Measurements from ENCODE around the gene SPIRE1. TPM values are rescaled to one million over a fixed set of nuclear protein-coding genes. Genes with fewer than 3 reads are reported as not detected.

SPIRE1 gene
- 26.0 and 31.0 TPM in 2 replicates for total RNA-seq

GRCh38 chr18:12657684-12658425 lies at the start of gene SPIRE1:
TSS of gene SPIRE1 (minus strand) at chr18:12658107. CDS start at chr18:12657866, 241 bp downstream.

GRCh38 chr18:12702221-12703095 lies 44.6 kb upstream of the SPIRE1 start, which contains the start of the genes CEP76 and PSMG2:
TSS of gene CEP76 (minus strand) at chr18:12702723. CDS start at chr18:12702548, 175 bp downstream.
TSS of gene PSMG2 (plus strand) at chr18:12703042. CDS start at chr18:12703108, 66 bp downstream.

Other genes starting within 250 kb of the SPIRE1 start
- 14.3 and 14.9 TPM in 2 replicates for gene CEP76, start 44.6 kb upstream of the SPIRE1 start, total RNA-seq
- gene PSMG2, start 44.9 kb upstream of the SPIRE1 start, total RNA-seq = 82.2 and 85.1 TPM in 2 replicates
- gene PTPN2, start 226.1 kb upstream of the SPIRE1 start, total RNA-seq = 16.6 and 20.5 TPM in 2 replicates